OCI-LY3 (cell line): ENCODE measurements around the gene RBM33.

ENCODE experiments used
- H2AFZ ChIP-seq: fragments of 200-600, 300-600 bp; shearing (Covaris generic); 2 replicates; pipeline ENCODE4 v1.6.0; 2014; ENCODE audit warnings: antibody characterized with exemption, low read depth, low read length
- H3K27ac ChIP-seq: fragments of 200-600, 300-600 bp; sonication (generic); 2 replicates; pipeline ENCODE4 v1.5.1; 2014; ENCODE audit warnings: mild to moderate bottlenecking, low read length, moderate library complexity, mixed read lengths
- H3K27me3 ChIP-seq: fragments of 200-600, 300-600 bp; sonication (generic); 2 replicates; pipeline ENCODE4 v1.6.1; 2014; ENCODE audit warnings: low read depth, low read length, mixed read lengths
- H3K36me3 ChIP-seq: fragments of 200-600, 300-600 bp; sonication (generic); replicated peaks from 2 replicates; pipeline ENCODE3; 2014; ENCODE audit warnings: low read depth, low read length, mixed read lengths
- H3K4me1 ChIP-seq: fragments of 300-600, 200-600 bp; sonication (generic); 2 replicates; pipeline ENCODE4 v1.6.1; 2014; ENCODE audit warnings: low read length, mixed read lengths
- H3K4me2 ChIP-seq: fragments of 200-600, 300-600 bp; sonication (generic); 2 replicates; pipeline ENCODE4 v1.6.1; 2014; ENCODE audit warnings: low read length, mixed read lengths
- H3K4me3 ChIP-seq: fragments of 300-600, 200-600 bp; sonication (generic); 2 replicates; pipeline ENCODE4 v1.5.1; 2014; ENCODE audit warnings: antibody characterized with exemption, mild to moderate bottlenecking, low read length, moderate library complexity
- H3K79me2 ChIP-seq: fragments of 300-600, 200-600 bp; shearing (Covaris generic); 2 replicates; pipeline ENCODE4 v1.6.1; 2014; ENCODE audit warnings: mild to moderate bottlenecking, low read length, mixed read lengths
- H3K9ac ChIP-seq: fragments of 300-600, 200-600 bp; shearing (Covaris generic); 2 replicates; pipeline ENCODE4 v1.6.0; 2014; ENCODE audit warnings: mild to moderate bottlenecking, low read length, moderate library complexity
- H3K9me3 ChIP-seq: fragments of 200-600, 300-600 bp; shearing (Covaris generic); 2 replicates; pipeline ENCODE4 v1.6.1; 2014; ENCODE audit warnings: low read length, mixed read lengths; ENCODE audit not compliant: insufficient read depth
- H4K20me1 ChIP-seq: fragments of 200-600, 300-600 bp; sonication (generic); 2 replicates; pipeline ENCODE4 v1.6.1; 2016; ENCODE audit warnings: low read length, mixed read lengths; ENCODE audit not compliant: insufficient read depth
- CTCF ChIP-seq: fragments of 200-600, 300-600 bp; sonication (generic); IDR thresholded peaks from 2 replicates; pipeline ENCODE4 v1.5.1; 2014; ENCODE audit warnings: antibody characterized with exemption, low read length, low read depth
- EZH2phosphoT487 ChIP-seq: fragments of 200-600 bp; shearing (Covaris generic); IDR thresholded peaks from 2 replicates; pipeline ENCODE4 v1.6.1; 2018; ENCODE audit warnings: antibody characterized with exemption, mixed run types, low read depth

RBM33 gene

GRCh38 chr7:155804897-155805825, 160.7 kb downstream of the RBM33 start:
- Histone ChIP-seq H3K27ac (no peak overlapping the region), H4K20me1 (no peaks in the 10 kb centered on the region), H3K9ac (no peak overlapping the region), H3K4me1 (peaks cover 6% of the 10 kb centered on the region), H3K9me3 (no peaks in the 10 kb centered on the region), H3K27me3 (no peaks in the 10 kb centered on the region), H3K79me2 (no peaks in the 10 kb centered on the region), H2AFZ (no peak overlapping the region), H3K4me3 (no peak overlapping the region), H3K4me2 (no peak overlapping the region), H3K36me3 (no peaks in the 10 kb centered on the region)
- no peak for TF ChIP-seq CTCF
- TF ChIP-seq EZH2phosphoT487, result no peak

- H3K4me2 ChIP-seq, result no peak overlapping the region
These were observed 161.3 kb downstream of the RBM33 start for GRCh38 chr7:155805826-155806095.

GRCh38 chr7:155806096-155806871, 161.8 kb downstream of the RBM33 start:
- no peak overlapping the region for H3K4me3 ChIP-seq
- no peak overlapping the region for H3K9ac ChIP-seq
- no peaks in the 10 kb centered on the region for H3K27me3 ChIP-seq
- H3K4me1 ChIP-seq, result no peaks in the 10 kb centered on the region
- no peaks in the 10 kb centered on the region for H4K20me1 ChIP-seq
- no peak overlapping the region for H2AFZ ChIP-seq
- no peak overlapping the region for H3K27ac ChIP-seq
- no peaks in the 10 kb centered on the region for H3K36me3 ChIP-seq
- no peak for TF ChIP-seq EZH2phosphoT487
- no peak for TF ChIP-seq CTCF
- no peak overlapping the region for H3K4me2 ChIP-seq
- H3K9me3 ChIP-seq, result no peaks in the 10 kb centered on the region
- H3K79me2 ChIP-seq, result no peaks in the 10 kb centered on the region

More at GRCh38 chr7:155805826-155806095, 161.3 kb downstream of the RBM33 start:
- H3K4me3 ChIP-seq, result no peak overlapping the region
- H3K9me3 ChIP-seq, result no peaks in the 10 kb centered on the region
- no peak overlapping the region for H3K27ac ChIP-seq
- H3K36me3 ChIP-seq, result no peaks in the 10 kb centered on the region
- no peak overlapping the region for H2AFZ ChIP-seq
- H3K79me2 ChIP-seq, result no peaks in the 10 kb centered on the region
- H3K9ac ChIP-seq, result no peak overlapping the region
- H3K4me1 ChIP-seq, result no peaks in the 10 kb centered on the region
- TF ChIP-seq CTCF (no peak), EZH2phosphoT487 (no peak)
- H3K27me3 ChIP-seq, result no peaks in the 10 kb centered on the region
- no peaks in the 10 kb centered on the region for H4K20me1 ChIP-seq

GRCh38 chr7:155807065-155807671, 162.7 kb downstream of the RBM33 start:
- H3K4me3 ChIP-seq, result no peak overlapping the region
- H3K27me3 ChIP-seq, result peaks cover under 1% of the 10 kb centered on the region; the same call in 1 of the 2 replicates
- no peaks in the 10 kb centered on the region for H3K4me1 ChIP-seq
- H2AFZ ChIP-seq, result no peak overlapping the region
- H4K20me1 ChIP-seq, result no peaks in the 10 kb centered on the region
- no peak overlapping the region for H3K4me2 ChIP-seq
- no peaks in the 10 kb centered on the region for H3K9me3 ChIP-seq
- no peak overlapping the region for H3K9ac ChIP-seq
- TF ChIP-seq CTCF (no peak), EZH2phosphoT487 (no peak)
- H3K79me2 ChIP-seq, result no peaks in the 10 kb centered on the region
- no peak overlapping the region for H3K27ac ChIP-seq
- no peaks in the 10 kb centered on the region for H3K36me3 ChIP-seq
